ENCODE measurements around the gene PANK1. TPM values are rescaled to one million over a fixed set of nuclear protein-coding genes. Genes with fewer than 3 reads are reported as not detected.
A peak's percentile ranks its signal among the peaks of the same experiment; 100 is the strongest.

PANK1 gene
- polyA plus RNA-seq, 1 of the 3 experiments (the other 2 are of a cell fraction) = 4.2 TPM

DNA sequence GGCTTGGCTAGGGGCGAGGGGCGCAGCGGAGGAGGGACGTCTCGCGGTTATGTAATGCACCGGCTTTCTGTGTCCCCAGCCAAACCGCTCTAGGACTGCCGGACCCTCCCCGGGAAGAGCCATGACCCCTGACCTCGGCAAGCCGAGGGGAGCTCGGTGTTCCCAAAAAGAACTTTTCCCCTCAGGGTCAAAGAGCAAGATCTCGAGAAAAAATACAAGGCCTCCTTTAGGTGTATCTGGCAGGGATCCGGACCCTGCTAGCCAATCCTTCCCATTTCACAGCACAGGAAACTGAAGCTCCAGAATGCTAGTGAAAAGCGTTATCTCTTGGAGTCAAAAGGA lies 109.1 kb downstream of the PANK1 start:
- CTCF ChIA-PET = interaction anchor here (1.1 to 3.1 kb wide), 3 partner anchors 14 to 69 kb away, joined by 3 to 10 read pairs (median 4); no protein-coding TSS in a partner anchor
- no peak overlapping the region for H3K27ac ChIP-seq (ENCODE audit: low read depth in 2 of 2, low read length in 1 of 2)
- no peak for DNase-seq
- peaks cover 14% of the 10 kb centered on the region for H3F3A ChIP-seq (replicated peaks; ENCODE audit: insufficient read depth)
- POLR2A ChIA-PET = no interaction called here
- no peaks in the 10 kb centered on the region for H4K20me1 ChIP-seq (ENCODE audit: insufficient read depth)
- no peaks in the 10 kb centered on the region for H3K79me2 ChIP-seq (ENCODE audit: insufficient read depth)
- no peaks in the 10 kb centered on the region for H3K9me2 ChIP-seq
- H3K36me3 ChIP-seq (replicated peaks in 1 of 2; ENCODE audit: control insufficient read depth in 1 of 2, insufficient read depth in 2 of 2, low read length in 1 of 2) = no peaks in the 10 kb centered on the region
- peak overlapping the region; percentile 96; the same call in 1 of the 2 replicates for H3K4me2 ChIP-seq
- H3K4me1 ChIP-seq (ENCODE audit: control insufficient read depth in 1 of 2, insufficient read depth in 2 of 2, low read depth in 1 of 2, low read length in 1 of 2) = peaks cover 0 to 4% of the 10 kb centered on the region in 2 experiments; a peak in 1 of 4 replicates
- H2AFZ ChIP-seq (ENCODE audit: low read depth) = no peak overlapping the region; the same call in 1 of the 2 replicates
- no peak overlapping the region for H3K9ac ChIP-seq
- peaks cover 16% of the 10 kb centered on the region; the same call in 1 of the 2 replicates for H3K27me3 ChIP-seq (ENCODE audit: insufficient read depth)
- H3K9me3 ChIP-seq = no peaks in the 10 kb centered on the region
- WGBS (ENCODE audit: low lambda C conversion rate) = 68% methylated on average over 11 of the region's 16 CpGs
- H3K4me3 ChIP-seq (ENCODE audit: low read depth in 2 of 2, low read length in 1 of 2) = peak overlapping the region; percentile 31 to 47; a peak in 3 of 4 replicates
- no peak for TF ChIP-seq FOSL2 (IDR thresholded peaks at IDR 0.05; ENCODE audit: borderline replicate concordance, low read depth)
- TF ChIP-seq, protein P1, sequence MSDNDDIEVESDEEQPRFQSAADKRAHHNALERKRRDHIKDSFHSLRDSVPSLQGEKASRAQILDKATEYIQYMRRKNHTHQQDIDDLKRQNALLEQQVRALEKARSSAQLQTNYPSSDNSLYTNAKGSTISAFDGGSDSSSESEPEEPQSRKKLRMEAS (IDR thresholded peaks at IDR 0.05; ENCODE audit: low read depth) = no peak

DNA sequence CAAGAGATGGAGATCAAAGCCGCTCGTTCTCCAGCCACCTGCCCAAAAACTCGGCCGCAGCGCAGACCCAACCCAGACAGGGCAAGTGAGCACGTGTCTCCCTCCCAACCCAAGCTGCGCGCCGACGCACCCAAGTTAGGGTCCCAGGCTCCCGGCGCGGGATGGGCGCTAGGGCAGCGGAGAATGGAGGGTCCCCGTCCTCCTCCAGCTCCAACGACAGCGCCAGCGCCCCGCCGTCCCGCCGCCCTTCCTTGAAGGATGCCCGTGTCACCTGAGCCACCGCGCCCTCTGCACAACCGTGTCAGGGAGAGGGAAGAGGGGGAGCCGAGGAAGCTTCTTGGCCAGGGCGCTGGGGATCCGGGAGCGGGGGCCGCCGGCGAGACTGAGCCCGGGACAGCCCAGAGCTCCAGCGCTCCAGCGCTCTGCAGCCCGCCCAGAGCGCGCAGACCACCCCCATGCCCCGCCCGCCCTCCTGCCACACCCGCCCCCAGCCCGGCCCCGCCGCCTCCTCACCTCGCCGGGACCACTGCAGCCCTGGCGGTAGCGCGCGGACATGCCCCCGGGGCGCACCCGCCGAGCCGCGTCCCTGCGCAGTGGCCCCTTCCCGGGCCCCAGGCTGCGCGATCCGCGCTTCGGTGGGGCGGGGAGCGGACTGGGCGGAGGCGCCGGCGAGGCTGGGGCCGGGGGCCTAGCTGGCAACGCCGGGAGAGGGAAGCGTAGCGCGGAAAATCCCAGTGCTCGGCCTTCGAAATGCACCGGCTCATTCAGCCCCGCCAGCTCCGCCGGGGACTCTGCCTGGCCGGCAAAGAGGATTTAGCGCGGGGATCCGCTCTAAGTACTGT lies 109.7 kb downstream of the PANK1 start, which contains the start of gene SLC16A12:
TSS of gene SLC16A12 (minus strand) at position 424 of the 842 bp plus-strand sequence. CDS start 73,016 bp downstream, outside the sequence.
- peak; percentile 74 for DNase-seq
- peak within 1 kb of the TSS; percentile 47 to 59 for H3K4me3 ChIP-seq (ENCODE audit: low read depth in 2 of 2, low read length in 1 of 2)
- no peak within 1 kb of the TSS for H3K27ac ChIP-seq (ENCODE audit: low read depth in 2 of 2, low read length in 1 of 2)
- peak within 1 kb of the TSS; percentile 96 for H3K4me2 ChIP-seq
- H3K9ac ChIP-seq = no peak within 1 kb of the TSS
- H4K20me1 ChIP-seq (ENCODE audit: insufficient read depth) = no peaks in the 10 kb centered on the region
- peaks cover 0 to 4% of the 10 kb centered on the region in 2 experiments; a peak in 1 of 4 replicates for H3K4me1 ChIP-seq (ENCODE audit: control insufficient read depth in 1 of 2, insufficient read depth in 2 of 2, low read depth in 1 of 2, low read length in 1 of 2)
- no peaks in the 10 kb centered on the region for H3K79me2 ChIP-seq (ENCODE audit: insufficient read depth)
- H2AFZ ChIP-seq (ENCODE audit: low read depth) = peak within 1 kb of the TSS; percentile 80
- WGBS (ENCODE audit: low lambda C conversion rate) = 5% methylated on average over 13 of the region's 87 CpGs
- TF ChIP-seq, protein P2, sequence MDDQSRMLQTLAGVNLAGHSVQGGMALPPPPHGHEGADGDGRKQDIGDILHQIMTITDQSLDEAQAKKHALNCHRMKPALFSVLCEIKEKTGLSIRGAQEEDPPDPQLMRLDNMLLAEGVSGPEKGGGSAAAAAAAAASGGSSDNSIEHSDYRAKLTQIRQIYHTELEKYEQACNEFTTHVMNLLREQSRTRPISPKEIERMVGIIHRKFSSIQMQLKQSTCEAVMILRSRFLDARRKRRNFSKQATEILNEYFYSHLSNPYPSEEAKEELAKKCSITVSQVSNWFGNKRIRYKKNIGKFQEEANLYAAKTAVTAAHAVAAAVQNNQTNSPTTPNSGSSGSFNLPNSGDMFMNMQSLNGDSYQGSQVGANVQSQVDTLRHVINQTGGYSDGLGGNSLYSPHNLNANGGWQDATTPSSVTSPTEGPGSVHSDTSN (IDR thresholded peaks at IDR 0.05) = no peak
- no peak for TF ChIP-seq JUND (IDR thresholded peaks at IDR 0.05)
- TF ChIP-seq, protein P3, sequence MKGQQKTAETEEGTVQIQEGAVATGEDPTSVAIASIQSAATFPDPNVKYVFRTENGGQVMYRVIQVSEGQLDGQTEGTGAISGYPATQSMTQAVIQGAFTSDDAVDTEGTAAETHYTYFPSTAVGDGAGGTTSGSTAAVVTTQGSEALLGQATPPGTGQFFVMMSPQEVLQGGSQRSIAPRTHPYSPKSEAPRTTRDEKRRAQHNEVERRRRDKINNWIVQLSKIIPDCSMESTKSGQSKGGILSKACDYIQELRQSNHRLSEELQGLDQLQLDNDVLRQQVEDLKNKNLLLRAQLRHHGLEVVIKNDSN (IDR thresholded peaks at IDR 0.05; ENCODE audit: borderline replicate concordance, low read depth) = no peak
- TF ChIP-seq, protein P1 (IDR thresholded peaks at IDR 0.05; ENCODE audit: low read depth) = peak; percentile 78
- peaks cover 16% of the 10 kb centered on the region; the same call in 1 of the 2 replicates for H3K27me3 ChIP-seq (ENCODE audit: insufficient read depth)
- ChIA-PET POLR2A (no interaction called here), CTCF (interaction anchor here (1.0 to 3.1 kb wide), 4 partner anchors 15 to 69 kb away, joined by 3 to 10 read pairs (median 4); no protein-coding TSS in a partner anchor)
- no peaks in the 10 kb centered on the region for H3K36me3 ChIP-seq (replicated peaks in 1 of 2; ENCODE audit: control insufficient read depth in 1 of 2, insufficient read depth in 2 of 2, low read length in 1 of 2)
- peaks cover 12% of the 10 kb centered on the region for H3F3A ChIP-seq (replicated peaks; ENCODE audit: insufficient read depth)
- H3K9me3 ChIP-seq = no peaks in the 10 kb centered on the region
- H3K9me2 ChIP-seq = no peaks in the 10 kb centered on the region
